HepG2 (cell line): Measurements from ENCODE around the gene NSUN3. TPM values are rescaled to one million over a fixed set of nuclear protein-coding genes. Genes with fewer than 3 reads are reported as not detected.

Experiments used
- ATAD3A ChIP-seq: sonication (generic); formaldehyde crosslinking; IDR thresholded peaks from 2 replicates; pipeline ENCODE4 v1.4.0; 2020; ENCODE audit warnings: missing genetic modification reagents
- BCL6 ChIP-seq: IDR thresholded peaks from 2 replicates; pipeline ENCODE4 v1.6.1; 2016; ENCODE audit warnings: missing genetic modification reagents, missing compliant biosample characterization
- BRF2 ChIP-seq: sonication (generic); formaldehyde crosslinking; IDR thresholded peaks from 2 replicates; pipeline ENCODE4 v1.8.1; 2022; ENCODE audit warnings: mild to moderate bottlenecking, missing genetic modification reagents
- DBP ChIP-seq: sonication (generic); formaldehyde crosslinking; IDR thresholded peaks from 2 replicates; pipeline ENCODE4 v1.4.0; 2020; ENCODE audit warnings: missing genetic modification reagents; ENCODE audit errors: not compliant biosample characterization
- GABPB1 ChIP-seq: IDR thresholded peaks from 2 replicates; pipeline ENCODE4 v1.6.1; 2016; ENCODE audit warnings: mild to moderate bottlenecking, missing genetic modification reagents, moderate library complexity, missing compliant biosample characterization
- HNRNPK ChIP-seq: fragments of 200-400 bp; formaldehyde crosslinking; IDR thresholded peaks from 2 replicates; pipeline ENCODE4 v1.6.1; 2018; ENCODE audit warnings: low read length, low read depth, moderate library complexity, mild to moderate bottlenecking; ENCODE audit not compliant: poor library complexity, severe bottlenecking
- ISL2 ChIP-seq: sonication (generic); formaldehyde crosslinking; IDR thresholded peaks from 2 replicates; pipeline ENCODE4 v1.5.0; 2020; ENCODE audit warnings: missing genetic modification reagents
- KDM1A ChIP-seq: IDR thresholded peaks from 2 replicates; pipeline ENCODE4 v1.6.1; 2016; ENCODE audit warnings: missing compliant biosample characterization
- MAF1 ChIP-seq: sonication (generic); formaldehyde crosslinking; IDR thresholded peaks from 2 replicates; pipeline ENCODE4 v1.5.0; 2020; ENCODE audit warnings: missing genetic modification reagents, borderline replicate concordance
- RFX5 ChIP-seq: IDR thresholded peaks from 2 replicates; pipeline ENCODE4 v1.6.1; 2011; ENCODE audit warnings: low read depth, low read length, improper control_type of control experiment
- SAFB2 ChIP-seq: sonication (generic); formaldehyde crosslinking; IDR thresholded peaks from 2 replicates; pipeline ENCODE4 v1.5.1; 2020; ENCODE audit warnings: missing genetic modification reagents, low read depth, mild to moderate bottlenecking, borderline replicate concordance
- ZNF512B ChIP-seq: sonication (generic); formaldehyde crosslinking; IDR thresholded peaks from 2 replicates; pipeline ENCODE4 v1.5.1; 2020; ENCODE audit warnings: missing genetic modification reagents, mild to moderate bottlenecking, borderline replicate concordance
- ZNF639 ChIP-seq: conservative IDR thresholded peaks from 2 replicates; pipeline ENCODE4 v1.6.1; 2018; ENCODE audit warnings: missing genetic modification reagents
- ZNF646 ChIP-seq: sonication (generic); formaldehyde crosslinking; IDR thresholded peaks from 2 replicates; pipeline ENCODE4 v1.9.0; 2021; ENCODE audit warnings: mild to moderate bottlenecking, missing genetic modification reagents
- ZNF782 ChIP-seq: sonication (generic); formaldehyde crosslinking; IDR thresholded peaks from 2 replicates; pipeline ENCODE4 v1.4.0; 2020; ENCODE audit warnings: missing genetic modification reagents, mild to moderate bottlenecking, borderline replicate concordance
- polyA plus RNA-seq, 8 experiments: library from polyadenylated mRNA; depleted of rRNA in 3 of 8; stranded (reverse) in 7 of 8; unstranded in 1 of 8; fragments of >200 nt; fragmentation: Illumina TruSeq in 4 of 8; extraction: Trizol in 4 of 8; gene quantifications; 2 replicates each; pipeline versions ENCODE4 v1.2.1 to v1.2.3, GENCODE V29; 2011 to 2016; ENCODE audit warnings: low read depth in 4 of 8, missing spikeins in 1 of 8, mixed read lengths in 1 of 8; ENCODE audit not compliant: insufficient read depth in 1 of 8
- total RNA-seq, 5 experiments: library from RNA; depleted of rRNA; stranded (reverse); fragments of >200 nt; fragmentation: Illumina TruSeq; extraction: Trizol; gene quantifications; 2 replicates each; pipeline ENCODE4 v1.2.3, GENCODE V29; 2016; ENCODE audit warnings: low read depth in 1 of 5

Gene NSUN3
- total and polyA plus RNA-seq, 2 of the 13 experiments (the other 11 are each of a cell fraction or from before 2014, with no cell fraction given), result 3.2 to 10.6 TPM

- TF ChIP-seq GABPB1 (CRISPR knock-in tag) (peak; percentile 91), RFX5 (no peak), ZNF639 (CRISPR knock-in tag) (no peak), ZNF646 (CRISPR knock-in tag) (no peak), SAFB2 (CRISPR knock-in tag) (peak; percentile 53; the same call in 1 of the 2 replicates), ATAD3A (no peak), DBP (CRISPR knock-in tag) (no peak), BRF2 (no peak), BCL6 (CRISPR knock-in tag) (no peak), MAF1 (CRISPR knock-in tag) (no peak), ZNF512B (CRISPR knock-in tag) (no peak), ISL2 (CRISPR knock-in tag) (no peak), KDM1A (no peak), ZNF782 (CRISPR knock-in tag) (no peak), HNRNPK (no peak)
Measured at GRCh38 chr3:94062513-94063404, at the start of gene NSUN3, which contains the start of gene DHFR2 (continued).
